Rectal smooth muscle tissue (tissue), 1 donor: ENCODE data around the gene LPAR3.

Experiments used
- H3K27ac ChIP-seq: one replicate; pipeline ENCODE4 v1.7.0; 2013; ENCODE audit warnings: low read depth, low read length, inconsistent platforms
- H3K27me3 ChIP-seq: one replicate; pipeline ENCODE4 v1.7.0; 2013; ENCODE audit warnings: low read length; ENCODE audit not compliant: control insufficient read depth, insufficient read depth
- H3K36me3 ChIP-seq: one replicate; pipeline ENCODE4 v1.7.0; 2013; ENCODE audit warnings: low read length; ENCODE audit not compliant: control insufficient read depth, insufficient read depth
- H3K4me1 ChIP-seq: one replicate; pipeline ENCODE4 v1.7.0; 2013; ENCODE audit warnings: low read length; ENCODE audit not compliant: control insufficient read depth, insufficient read depth
- H3K4me3 ChIP-seq: one replicate; pipeline ENCODE4 v1.7.0; 2013; ENCODE audit warnings: low read length
- H3K9ac ChIP-seq: one replicate; pipeline ENCODE4 v1.7.0; 2013; ENCODE audit warnings: low read length

The LPAR3 gene

GRCh38 chr1:84847253-84848250 is 45.5 kb downstream of the LPAR3 start:
- no peak overlapping the region for H3K27ac ChIP-seq
- H3K4me1 ChIP-seq: peaks cover 7% of the 10 kb centered on the region
- H3K36me3 ChIP-seq: no peaks in the 10 kb centered on the region
- no peak overlapping the region for H3K9ac ChIP-seq
- no peaks in the 10 kb centered on the region for H3K27me3 ChIP-seq
- H3K4me3 ChIP-seq: no peak overlapping the region

DNA sequence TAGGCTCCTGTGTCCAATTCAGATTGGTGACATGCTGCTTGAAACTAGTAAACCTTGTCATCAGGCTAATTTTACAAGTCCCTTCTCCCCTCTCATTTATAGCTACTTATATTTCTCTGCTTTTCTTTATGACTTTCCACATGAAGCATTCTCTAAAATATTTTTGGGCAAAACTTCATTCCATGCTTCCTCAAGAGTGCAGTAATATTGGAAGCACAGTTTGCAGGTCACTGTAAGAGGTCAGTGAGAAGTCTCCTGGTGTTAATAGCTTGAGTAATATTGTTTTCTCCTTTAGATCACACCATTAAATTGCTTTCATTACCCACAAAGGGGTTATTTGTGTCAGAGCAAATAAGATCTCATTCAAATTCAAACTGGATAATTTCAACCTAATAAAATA is 46.6 kb downstream of the LPAR3 start:
- H3K27me3 ChIP-seq: no peaks in the 10 kb centered on the region
- no peak overlapping the region for H3K9ac ChIP-seq
- no peaks in the 10 kb centered on the region for H3K36me3 ChIP-seq
- no peak overlapping the region for H3K27ac ChIP-seq
- H3K4me3 ChIP-seq: no peak overlapping the region
- peaks cover 7% of the 10 kb centered on the region for H3K4me1 ChIP-seq

DNA sequence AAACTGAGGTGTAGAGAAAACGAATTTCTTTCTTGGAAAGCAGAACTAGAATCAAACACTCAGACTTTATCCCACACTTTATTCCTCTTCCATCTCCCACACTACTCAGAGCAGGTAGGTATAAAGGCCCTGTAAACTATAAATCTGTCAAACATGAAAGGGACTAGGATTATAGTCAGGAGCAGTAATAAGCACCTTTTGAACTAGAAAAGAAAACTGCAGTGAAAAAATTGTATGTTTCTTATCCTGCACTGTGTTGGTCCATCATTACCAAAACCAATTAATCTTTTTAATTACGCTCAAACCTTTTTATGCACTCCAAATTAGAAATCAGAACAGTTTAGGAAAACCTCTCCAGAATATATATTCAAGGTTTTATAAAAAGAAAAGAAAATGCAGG is 47.6 kb downstream of the LPAR3 start:
- no peaks in the 10 kb centered on the region for H3K27me3 ChIP-seq
- H3K4me1 ChIP-seq: peaks cover 7% of the 10 kb centered on the region
- no peak overlapping the region for H3K27ac ChIP-seq
- H3K4me3 ChIP-seq: no peak overlapping the region
- H3K36me3 ChIP-seq: no peaks in the 10 kb centered on the region
- H3K9ac ChIP-seq: no peak overlapping the region

GRCh38 chr1:84844094-84844493 is 48.9 kb downstream of the LPAR3 start:
- Histone ChIP-seq H3K9ac (no peak overlapping the region), H3K27me3 (no peaks in the 10 kb centered on the region), H3K4me3 (no peak overlapping the region), H3K4me1 (peaks cover 7% of the 10 kb centered on the region), H3K27ac (no peak overlapping the region), H3K36me3 (no peaks in the 10 kb centered on the region)

DNA sequence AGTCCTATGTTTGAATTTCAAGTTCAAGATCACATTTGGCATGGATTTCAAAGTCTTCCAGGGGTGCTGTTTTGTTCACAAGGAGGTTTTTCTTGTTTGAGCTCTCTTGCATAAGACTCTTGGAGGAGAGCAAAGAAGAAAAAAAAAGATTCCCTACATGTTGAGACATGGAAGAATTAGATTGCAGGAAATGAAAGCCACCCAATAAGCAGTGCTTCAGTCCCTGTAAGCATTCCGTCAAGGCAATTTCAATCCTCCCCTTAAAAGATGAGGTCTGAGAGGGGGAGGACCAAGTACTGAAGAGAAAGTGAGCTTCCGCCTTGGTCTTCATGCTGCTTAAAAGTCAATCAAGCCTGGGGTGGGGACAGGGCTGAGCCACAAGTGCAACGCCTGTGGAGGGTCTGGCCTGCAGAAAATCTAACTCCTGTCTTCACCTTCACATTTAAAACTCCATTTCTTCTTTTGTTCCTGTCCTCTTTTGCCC is 50.2 kb downstream of the LPAR3 start:
- Histone ChIP-seq H3K36me3 (no peaks in the 10 kb centered on the region), H3K27ac (no peak overlapping the region), H3K4me1 (peaks cover 7% of the 10 kb centered on the region), H3K27me3 (no peaks in the 10 kb centered on the region), H3K4me3 (no peak overlapping the region), H3K9ac (no peak overlapping the region)

GRCh38 chr1:84841971-84842370 is 51.0 kb downstream of the LPAR3 start:
- H3K9ac ChIP-seq: no peak overlapping the region
- H3K36me3 ChIP-seq: no peaks in the 10 kb centered on the region
- peaks cover under 1% of the 10 kb centered on the region for H3K4me1 ChIP-seq
- H3K27ac ChIP-seq: no peak overlapping the region
- H3K4me3 ChIP-seq: no peak overlapping the region
- no peaks in the 10 kb centered on the region for H3K27me3 ChIP-seq

- Histone ChIP-seq H3K4me1 (no peaks in the 10 kb centered on the region), H3K4me3 (no peak overlapping the region), H3K36me3 (no peaks in the 10 kb centered on the region), H3K27me3 (no peaks in the 10 kb centered on the region), H3K27ac (no peak overlapping the region), H3K9ac (no peak overlapping the region)
Observed at GRCh38 chr1:84840346-84840745, 52.7 kb downstream of the LPAR3 start.

DNA sequence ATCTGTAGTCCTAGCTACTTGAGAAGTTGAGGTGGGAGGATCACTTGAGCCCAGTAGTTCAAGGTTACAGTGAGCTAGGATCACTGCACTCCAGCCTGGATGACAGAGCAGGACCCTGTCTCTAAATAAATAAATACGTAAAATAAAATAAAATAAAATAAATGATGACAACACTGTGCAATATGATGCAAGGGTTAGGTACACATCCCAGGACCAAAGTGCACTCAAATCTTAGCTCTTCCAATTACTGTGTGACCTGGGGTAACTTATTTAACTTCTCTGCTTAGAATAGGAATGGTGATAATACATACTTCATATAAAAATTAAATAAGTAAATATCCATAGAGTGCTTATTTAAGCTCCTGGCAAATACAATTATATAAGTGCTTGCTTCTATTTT is 53.5 kb downstream of the LPAR3 start:
- Histone ChIP-seq H3K4me1 (no peaks in the 10 kb centered on the region), H3K27me3 (no peaks in the 10 kb centered on the region), H3K27ac (no peak overlapping the region), H3K9ac (no peak overlapping the region), H3K4me3 (no peak overlapping the region), H3K36me3 (no peaks in the 10 kb centered on the region)

DNA sequence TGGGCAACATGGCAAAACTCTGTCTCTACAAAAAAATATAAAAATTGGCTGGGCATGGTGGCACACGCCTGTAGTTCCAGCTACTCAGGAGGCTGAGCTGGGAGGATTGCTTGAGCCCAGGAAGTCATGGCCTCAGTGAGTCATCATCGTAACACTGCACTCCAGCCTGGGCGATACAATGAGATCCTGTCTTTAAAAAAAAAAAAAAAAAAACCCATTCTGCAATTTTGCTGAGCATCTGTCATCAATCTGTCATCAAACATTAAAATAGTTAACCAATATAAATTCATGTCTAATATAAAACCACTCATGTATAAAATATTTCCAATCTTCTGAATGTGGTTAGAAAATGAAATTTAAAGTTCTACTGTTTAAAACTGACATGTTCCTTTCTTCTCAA is 56.9 kb downstream of the LPAR3 start:
- Histone ChIP-seq H3K27me3 (no peaks in the 10 kb centered on the region), H3K4me1 (no peaks in the 10 kb centered on the region), H3K27ac (no peak overlapping the region), H3K36me3 (no peaks in the 10 kb centered on the region), H3K9ac (no peak overlapping the region), H3K4me3 (no peak overlapping the region)

- no peak overlapping the region for H3K27ac ChIP-seq
Observed at GRCh38 chr1:84835169-84835568, 57.8 kb downstream of the LPAR3 start.

DNA sequence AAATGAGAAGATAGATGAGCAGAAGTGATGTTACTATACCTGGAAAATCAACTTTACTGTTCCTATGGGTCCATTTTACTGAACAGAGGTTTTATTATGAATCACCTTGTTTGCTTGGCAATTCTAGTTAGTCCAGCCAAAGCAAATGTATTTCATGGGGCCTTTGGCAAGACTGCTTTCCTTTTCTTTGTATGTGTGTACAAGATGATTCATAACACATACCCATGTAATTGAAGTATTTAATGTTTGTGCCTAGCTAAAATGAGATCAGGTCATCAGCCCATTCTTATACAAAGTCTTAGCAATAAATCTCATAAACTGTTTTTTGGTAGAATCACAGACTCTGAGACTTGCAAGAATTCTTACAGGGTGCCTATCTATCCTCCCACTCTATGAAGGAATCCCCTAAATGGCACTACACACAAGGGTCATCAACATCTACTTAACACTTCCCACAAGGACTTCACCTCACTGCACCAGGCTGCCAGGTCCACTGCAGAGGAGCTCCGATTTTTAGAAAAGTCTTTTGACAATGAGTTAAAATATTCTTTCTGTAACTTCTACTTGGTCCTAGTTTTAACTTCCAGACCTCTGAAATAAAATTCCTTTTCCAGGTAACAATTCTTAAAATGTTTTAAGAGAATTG is 58.5 kb downstream of the LPAR3 start:
- H3K4me3 ChIP-seq: no peak overlapping the region
- no peaks in the 10 kb centered on the region for H3K27me3 ChIP-seq
- no peaks in the 10 kb centered on the region for H3K4me1 ChIP-seq
- no peaks in the 10 kb centered on the region for H3K36me3 ChIP-seq
- no peak overlapping the region for H3K27ac ChIP-seq
- H3K9ac ChIP-seq: no peak overlapping the region

More at GRCh38 chr1:84835169-84835568, 57.8 kb downstream of the LPAR3 start:
- no peaks in the 10 kb centered on the region for H3K4me1 ChIP-seq
- H3K36me3 ChIP-seq: no peaks in the 10 kb centered on the region
- H3K27me3 ChIP-seq: no peaks in the 10 kb centered on the region
- H3K4me3 ChIP-seq: no peak overlapping the region
- no peak overlapping the region for H3K9ac ChIP-seq

DNA sequence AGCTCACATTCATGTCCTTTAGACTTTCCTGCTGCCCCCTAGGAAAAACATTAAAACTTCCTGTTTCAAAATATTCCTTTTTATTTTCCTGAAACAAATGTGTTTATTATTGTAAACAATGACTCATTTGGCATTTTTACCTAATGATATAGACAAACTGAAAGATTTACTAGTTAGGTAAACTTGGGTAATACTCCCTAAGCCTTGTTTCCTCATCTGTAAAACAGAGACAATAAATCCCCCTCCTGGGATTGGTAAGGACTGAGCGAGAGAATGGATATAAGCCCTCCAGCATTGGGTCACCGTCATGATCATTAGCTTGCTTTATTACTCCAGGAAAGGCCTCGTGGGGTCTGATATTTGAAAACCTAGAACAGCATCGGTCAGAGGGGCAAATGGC is 59.8 kb downstream of the LPAR3 start:
- H3K9ac ChIP-seq: no peak overlapping the region
- H3K36me3 ChIP-seq: no peaks in the 10 kb centered on the region
- H3K27ac ChIP-seq: no peak overlapping the region
- no peaks in the 10 kb centered on the region for H3K27me3 ChIP-seq
- H3K4me1 ChIP-seq: no peaks in the 10 kb centered on the region
- H3K4me3 ChIP-seq: no peak overlapping the region
